ENCODE data around the gene SOX18.

Gene SOX18

GRCh38 chr20:64080013-64080812 lies 30.8 kb upstream of the SOX18 start, which contains the start of gene OPRL1:
Gene OPRL1 (plus strand): TSS chr20:64080082. CDS start chr20:64092721, 12,639 bp downstream.
- no peak for DNase-seq

- DNase-seq = peak in 1 of 2 experiments; percentile 86
Measured at GRCh38 chr20:64079273-64080012, 30.0 kb upstream of the SOX18 start, which contains the start of gene RGS19. Gene RGS19 (minus strand): TSS chr20:64079518. CDS start chr20:64076886, 2,632 bp downstream.

- no peak for DNase-seq
Measured at GRCh38 chr20:64078934-64079272, 29.5 kb upstream of the SOX18 start.

- DNase-seq = no peak
Measured at GRCh38 chr20:64077876-64078551, 28.6 kb upstream of the SOX18 start.

GRCh38 chr20:64077541-64077875 lies 28.1 kb upstream of the SOX18 start:
- no peak for DNase-seq

GRCh38 chr20:64077094-64077493 lies 27.7 kb upstream of the SOX18 start:
- DNase-seq = no peak

- no peak for DNase-seq
Measured at GRCh38 chr20:64076061-64076997, 26.9 kb upstream of the SOX18 start.

- DNase-seq = no peak
Measured at GRCh38 chr20:64075556-64075955, 26.1 kb upstream of the SOX18 start.

- DNase-seq = no peak
Measured at GRCh38 chr20:64074963-64075362, 25.5 kb upstream of the SOX18 start.

- DNase-seq = no peak
Measured at GRCh38 chr20:64074184-64074789, 24.8 kb upstream of the SOX18 start.

GRCh38 chr20:64073476-64074183 lies 24.2 kb upstream of the SOX18 start:
- no peak for DNase-seq

GRCh38 chr20:64072498-64073063 lies 23.1 kb upstream of the SOX18 start:
- DNase-seq = no peak

- no peak for DNase-seq
Measured at GRCh38 chr20:64071341-64072332, 22.2 kb upstream of the SOX18 start.

GRCh38 chr20:64070244-64070993 lies 21.0 kb upstream of the SOX18 start:
- DNase-seq = no peak

- DNase-seq = peak in 1 of 2 experiments; percentile 28
Measured at GRCh38 chr20:64069614-64070243, 20.3 kb upstream of the SOX18 start.

GRCh38 chr20:64069209-64069613 lies 19.8 kb upstream of the SOX18 start:
- no peak for DNase-seq

- no peak for DNase-seq
Measured at GRCh38 chr20:64068386-64069208, 19.2 kb upstream of the SOX18 start.
